GM21390 (cell line): Measurements from ENCODE around the gene FGR.
"Not testable (repeated sequence)": the region's sequence is repeated elsewhere in the genome, so short reads cannot be mapped to it uniquely, and the experiment has no call there.

ENCODE experiments used
- ATAC-seq: cut with Tn5 transposase; IDR thresholded peaks from one replicate; pipeline ENCODE4 v1.9.1; 2021; ENCODE audit not compliant: unreplicated experiment

Gene FGR

GRCh38 chr1:27660300-27660835 lies 25.4 kb upstream of the FGR start:
- peak; percentile 4 for ATAC-seq

GRCh38 chr1:27659497-27660299 lies 24.7 kb upstream of the FGR start:
- peak; percentile 57 for ATAC-seq

GRCh38 chr1:27658951-27659496 lies 24.0 kb upstream of the FGR start:
- peak; percentile 23 for ATAC-seq

GRCh38 chr1:27656157-27656893 lies 21.3 kb upstream of the FGR start:
- ATAC-seq: no peak

GRCh38 chr1:27655151-27655937 lies 20.4 kb upstream of the FGR start:
- ATAC-seq: no peak

GRCh38 chr1:27652111-27652864 lies 17.3 kb upstream of the FGR start:
- no peak for ATAC-seq

- ATAC-seq: no peak
These were observed 15.7 kb upstream of the FGR start for GRCh38 chr1:27650539-27651175.

GRCh38 chr1:27650171-27650538 lies 15.2 kb upstream of the FGR start:
- no peak for ATAC-seq

GRCh38 chr1:27649306-27649635 lies 14.3 kb upstream of the FGR start:
- ATAC-seq: no peak

GRCh38 chr1:27648602-27649305 lies 13.8 kb upstream of the FGR start:
- no peak for ATAC-seq

GRCh38 chr1:27647328-27647727 lies 12.3 kb upstream of the FGR start:
- no peak for ATAC-seq

GRCh38 chr1:27646676-27647075 lies 11.7 kb upstream of the FGR start:
- no peak for ATAC-seq

GRCh38 chr1:27645071-27645415 lies 10.1 kb upstream of the FGR start:
- no peak for ATAC-seq

GRCh38 chr1:27644369-27645070 lies 9.5 kb upstream of the FGR start:
- ATAC-seq: no peak

- ATAC-seq: no peak
These were observed 8.8 kb upstream of the FGR start for GRCh38 chr1:27643600-27644368.

- not testable (repeated sequence) for ATAC-seq
These were observed 5.5 kb upstream of the FGR start for GRCh38 chr1:27640514-27640913.

- ATAC-seq: no peak
These were observed 3.8 kb upstream of the FGR start for GRCh38 chr1:27638805-27639204.

- ATAC-seq: no peak
These were observed 3.2 kb upstream of the FGR start for GRCh38 chr1:27638047-27638734.
